SIG-M5 treated with dmso at 0.1 percent for 504 hours (cell line): Measurements from ENCODE around the gene STK11.
"Not testable (repeated sequence)": the region's sequence is repeated elsewhere in the genome, so short reads cannot be mapped to it uniquely, and the experiment has no call there.

ENCODE experiments used
- DNase-seq: peaks from one replicate; lab custom pipeline; 2025; ENCODE audit not compliant: unreplicated experiment; lab: John Stamatoyannopoulos, UW

Gene STK11

GRCh38 chr19:1235625-1236538 lies 30.3 kb downstream of the STK11 start:
- DNase-seq = no peak

GRCh38 chr19:1236576-1236975 lies 31.0 kb downstream of the STK11 start:
- DNase-seq = no peak

GRCh38 chr19:1237027-1237659 lies 31.6 kb downstream of the STK11 start:
- no peak for DNase-seq

- DNase-seq = no peak
Observed at GRCh38 chr19:1237754-1238368, 32.3 kb downstream of the STK11 start, which contains the start of gene CBARP. Gene CBARP (minus strand): TSS chr19:1238005. CDS start chr19:1236100, 1,905 bp downstream.

DNA sequence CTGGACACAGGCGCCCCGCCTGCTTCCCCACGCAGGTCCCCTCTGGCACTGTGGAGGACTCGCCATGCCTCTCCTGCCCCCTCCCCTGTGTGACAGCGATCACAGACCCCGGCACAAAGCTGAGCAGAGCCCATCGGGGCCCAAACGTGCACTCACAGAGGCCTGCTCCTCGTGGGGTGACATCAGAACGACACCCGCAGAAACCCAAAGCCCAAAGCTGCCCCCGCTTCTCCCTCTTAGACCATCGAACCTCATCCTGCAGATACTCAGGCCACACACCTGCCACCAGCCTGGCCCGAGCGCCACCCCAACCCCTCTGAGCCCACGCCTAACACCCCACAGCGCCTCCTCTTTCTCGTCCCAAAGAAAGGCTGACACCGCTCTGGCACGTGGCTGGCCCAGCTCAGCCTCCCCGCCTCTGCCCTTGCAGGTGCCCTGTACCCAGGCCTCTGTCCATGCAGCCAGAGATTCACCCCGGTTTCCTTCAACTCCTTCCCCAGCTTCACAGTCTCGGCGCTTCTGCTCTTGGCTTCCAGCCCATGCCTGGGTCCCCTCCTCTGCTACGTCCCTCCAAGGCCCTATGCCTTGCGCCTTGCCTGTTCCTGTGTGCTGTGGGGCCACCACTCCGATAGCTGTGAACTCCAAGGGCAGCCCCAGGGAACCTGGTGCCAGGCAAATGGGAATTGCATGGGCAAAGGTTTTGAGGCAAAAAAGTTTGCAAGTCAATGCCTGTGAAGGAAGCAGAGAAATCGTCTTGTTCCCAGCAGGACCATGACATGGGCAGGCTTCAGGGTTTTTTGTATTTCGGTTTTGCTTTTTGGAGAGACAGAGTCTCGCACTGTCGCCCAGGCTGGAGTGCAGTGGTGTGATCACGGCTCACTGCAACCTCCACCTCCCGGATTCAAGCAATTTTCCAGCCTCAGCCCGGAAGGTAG lies 33.1 kb downstream of the STK11 start:
- no peak for DNase-seq

DNA sequence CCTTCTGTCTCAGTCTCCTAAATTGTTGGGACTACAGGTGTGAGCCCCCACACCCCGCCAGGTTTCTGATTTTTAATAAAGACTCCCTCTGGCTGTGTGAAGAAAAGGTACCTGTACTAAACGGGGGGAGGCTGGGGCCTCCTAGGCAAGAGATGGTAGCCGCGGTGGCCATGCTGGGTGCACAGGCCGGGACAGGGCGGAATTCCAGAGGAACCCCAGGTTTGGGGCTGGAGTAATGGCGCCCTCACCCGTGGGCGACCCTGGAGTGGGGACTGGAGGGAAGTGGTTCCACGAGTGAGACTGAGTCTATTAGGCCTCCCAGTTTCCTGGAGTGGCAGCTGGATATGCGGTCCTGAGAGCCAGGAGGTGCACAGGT lies 33.8 kb downstream of the STK11 start:
- no peak for DNase-seq

- peak; percentile 79 for DNase-seq
Observed at GRCh38 chr19:1239796-1240737, 34.5 kb downstream of the STK11 start.

DNA sequence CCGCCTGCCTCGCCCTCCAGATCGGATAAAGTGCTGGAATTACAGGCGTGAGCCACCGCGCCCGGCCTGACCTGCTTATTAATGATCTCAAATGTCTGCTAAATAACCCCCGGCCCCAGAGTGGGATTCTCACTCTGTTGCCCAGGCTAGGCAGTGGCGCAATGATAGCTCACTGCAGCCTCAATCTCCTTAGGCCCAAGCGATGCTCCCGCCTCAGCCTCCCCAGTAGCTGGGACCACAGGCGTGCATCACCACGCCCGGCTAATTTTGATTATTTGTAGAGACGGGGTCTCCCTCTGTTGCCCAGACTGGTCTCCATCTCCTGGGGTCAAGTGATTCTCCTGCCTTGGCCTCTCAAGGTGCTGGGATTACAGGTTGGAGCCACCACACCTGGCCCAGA lies 35.3 kb downstream of the STK11 start:
- no peak for DNase-seq

DNA sequence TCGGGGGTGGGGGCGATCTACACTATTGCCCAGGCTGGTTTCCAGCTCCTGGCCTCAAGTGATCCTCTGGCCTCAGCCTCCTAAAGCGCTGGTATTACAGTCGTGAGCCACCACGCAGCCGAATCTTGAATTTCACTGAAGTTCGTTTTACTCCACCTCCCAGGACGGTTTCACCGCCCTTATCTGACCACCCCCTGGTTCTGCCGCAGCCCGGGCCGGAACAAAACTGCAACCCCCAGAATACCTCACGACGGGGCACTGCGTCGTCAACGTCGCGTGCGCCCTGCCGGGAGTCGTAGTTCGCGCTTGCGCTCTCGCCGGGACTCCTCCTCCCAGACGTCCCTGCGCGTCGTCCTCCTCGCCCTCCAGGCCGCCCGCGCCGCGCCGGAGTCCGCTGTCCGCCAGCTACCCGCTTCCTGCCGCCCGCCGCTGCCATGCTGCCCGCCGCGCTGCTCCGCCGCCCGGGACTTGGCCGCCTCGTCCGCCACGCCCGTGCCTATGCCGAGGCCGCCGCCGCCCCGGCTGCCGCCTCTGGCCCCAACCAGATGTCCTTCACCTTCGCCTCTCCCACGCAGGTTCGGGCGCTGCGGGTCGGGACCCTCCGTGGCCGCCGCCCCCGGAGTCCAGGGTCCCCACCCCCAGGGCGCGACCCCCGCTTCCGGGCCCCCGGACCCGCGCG lies 36.0 kb downstream of the STK11 start, which contains the start of gene ATP5F1D:
Gene ATP5F1D (plus strand): TSS at position 335 of the 679 bp plus-strand sequence. CDS start 100 bp downstream, at position 435.
- peak; percentile 87 for DNase-seq

DNA sequence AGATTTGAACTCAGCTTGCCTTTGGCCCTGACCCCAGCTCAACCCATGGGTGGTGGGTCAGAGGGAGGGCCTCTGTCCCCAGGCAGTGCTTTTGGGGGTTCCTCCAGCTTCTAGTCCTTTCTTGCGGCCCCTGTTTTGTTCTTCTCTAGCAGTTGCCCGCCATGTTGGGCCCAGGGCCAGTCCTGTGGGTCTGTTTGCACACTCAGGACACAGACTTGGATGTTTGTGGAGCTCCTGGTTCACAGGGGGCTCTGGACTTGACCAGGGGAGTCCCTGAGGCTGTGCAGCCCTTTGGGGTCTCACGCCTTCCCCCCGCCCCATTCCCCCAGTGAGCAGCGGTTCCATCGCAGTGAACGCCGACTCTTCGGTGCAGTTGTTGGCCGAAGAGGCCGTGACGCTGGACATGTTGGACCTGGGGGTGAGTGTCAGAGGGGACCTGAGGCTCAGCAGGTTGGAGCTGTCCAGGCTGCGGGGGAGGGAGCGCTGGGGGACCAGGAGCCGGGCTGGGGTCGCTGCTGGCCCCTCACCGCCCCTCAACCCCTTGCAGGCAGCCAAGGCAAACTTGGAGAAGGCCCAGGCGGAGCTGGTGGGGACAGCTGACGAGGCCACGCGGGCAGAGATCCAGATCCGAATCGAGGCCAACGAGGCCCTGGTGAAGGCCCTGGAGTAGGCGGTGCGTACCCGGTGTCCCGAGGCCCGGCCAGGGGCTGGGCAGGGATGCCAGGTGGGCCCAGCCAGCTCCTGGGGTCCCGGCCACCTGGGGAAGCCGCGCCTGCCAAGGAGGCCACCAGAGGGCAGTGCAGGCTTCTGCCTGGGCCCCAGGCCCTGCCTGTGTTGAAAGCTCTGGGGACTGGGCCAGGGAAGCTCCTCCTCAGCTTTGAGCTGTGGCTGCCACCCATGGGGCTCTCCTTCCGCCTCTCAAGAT lies 38.5 kb downstream of the STK11 start:
- peak; percentile 70 for DNase-seq

DNA sequence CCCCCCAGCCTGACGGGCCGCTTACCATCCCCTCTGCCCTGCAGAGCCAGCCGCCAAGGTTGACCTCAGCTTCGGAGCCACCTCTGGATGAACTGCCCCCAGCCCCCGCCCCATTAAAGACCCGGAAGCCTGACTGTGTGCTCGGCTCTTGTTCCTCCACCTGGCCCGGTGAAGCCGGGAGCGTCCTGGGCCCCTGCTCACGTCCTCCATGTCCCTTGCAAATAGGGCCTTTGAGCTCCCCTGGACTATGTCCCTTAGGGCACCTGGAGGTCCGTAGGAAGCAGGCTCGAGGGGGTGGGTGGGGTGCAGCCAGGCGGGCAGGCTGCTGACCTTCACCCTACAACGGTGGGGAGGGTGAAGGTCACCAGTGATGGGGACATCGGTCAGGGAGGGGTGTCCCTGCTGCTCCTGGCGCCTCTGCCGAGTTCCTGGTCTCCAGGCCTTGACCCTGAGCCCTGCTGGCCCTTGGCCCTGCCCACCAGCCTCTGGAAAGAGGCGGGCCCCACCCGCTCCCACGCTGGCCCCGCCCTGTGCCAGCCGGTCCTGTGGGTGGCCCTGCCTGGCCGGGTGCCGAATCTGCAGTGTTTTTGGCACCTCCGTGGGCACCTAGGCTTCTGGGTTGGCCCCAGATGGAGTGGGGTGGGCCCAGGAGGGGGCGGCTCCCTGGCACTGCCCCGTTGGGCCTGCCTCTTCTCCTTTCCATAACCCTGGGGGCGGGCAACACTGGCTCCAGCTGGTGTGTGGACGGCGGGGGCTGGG lies 39.3 kb downstream of the STK11 start:
- no peak for DNase-seq

- DNase-seq = no peak
Observed at GRCh38 chr19:1245494-1246264, 40.1 kb downstream of the STK11 start.

DNA sequence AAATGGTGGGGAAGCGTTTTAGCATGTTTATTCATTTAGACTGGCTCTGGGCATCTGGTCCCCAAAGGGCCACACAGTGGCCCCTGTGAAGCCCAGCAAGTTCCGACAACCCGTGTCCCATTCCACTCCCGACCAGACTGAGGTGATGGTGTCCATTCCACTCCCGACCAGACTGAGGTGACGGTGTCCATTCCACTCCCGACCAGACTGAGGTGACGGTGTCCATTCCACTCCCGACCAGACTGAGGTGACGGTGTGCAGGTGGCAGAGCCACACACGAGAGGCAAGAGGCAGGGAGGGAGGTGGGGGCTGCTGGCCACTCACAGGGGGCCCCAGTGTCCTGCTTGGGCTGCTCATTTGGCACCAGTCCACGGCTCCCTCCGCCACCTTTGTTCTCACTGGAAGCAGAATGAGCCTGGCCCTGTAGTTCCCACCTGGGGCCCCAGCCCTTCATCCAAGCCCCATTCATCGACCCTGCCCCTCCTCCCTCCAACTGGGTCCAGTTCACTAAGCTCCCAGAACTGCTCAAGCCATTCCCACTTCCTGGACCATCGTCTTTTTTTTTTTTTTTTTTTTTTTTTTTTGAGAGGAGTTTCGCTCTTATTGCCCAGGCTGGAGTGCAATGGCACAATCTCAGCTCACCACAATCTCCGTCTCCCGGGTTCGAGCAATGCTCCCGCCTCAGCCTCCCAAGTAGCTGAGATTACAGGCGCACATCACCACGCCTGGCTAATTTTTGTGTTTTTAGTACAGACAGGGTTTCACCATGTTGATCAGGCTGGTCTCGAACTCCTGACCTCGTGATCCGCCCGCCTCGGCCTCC lies 40.9 kb downstream of the STK11 start:
- not testable (repeated sequence) for DNase-seq

GRCh38 chr19:1247748-1248138 lies 42.2 kb downstream of the STK11 start:
- DNase-seq = no peak

- peak; percentile 67 for DNase-seq
Observed at GRCh38 chr19:1248139-1248785, 42.7 kb downstream of the STK11 start, which contains the start of gene MIDN. Gene MIDN (plus strand): TSS chr19:1248583. CDS start chr19:1250297, 1,714 bp downstream.
